ENCODE data around the gene ATP1A2. TPM values are rescaled to one million over a fixed set of nuclear protein-coding genes. Genes with fewer than 3 reads are reported as not detected.

Gene ATP1A2
- total RNA-seq, 1 donor from 2014 or later: 0.49 TPM

DNA sequence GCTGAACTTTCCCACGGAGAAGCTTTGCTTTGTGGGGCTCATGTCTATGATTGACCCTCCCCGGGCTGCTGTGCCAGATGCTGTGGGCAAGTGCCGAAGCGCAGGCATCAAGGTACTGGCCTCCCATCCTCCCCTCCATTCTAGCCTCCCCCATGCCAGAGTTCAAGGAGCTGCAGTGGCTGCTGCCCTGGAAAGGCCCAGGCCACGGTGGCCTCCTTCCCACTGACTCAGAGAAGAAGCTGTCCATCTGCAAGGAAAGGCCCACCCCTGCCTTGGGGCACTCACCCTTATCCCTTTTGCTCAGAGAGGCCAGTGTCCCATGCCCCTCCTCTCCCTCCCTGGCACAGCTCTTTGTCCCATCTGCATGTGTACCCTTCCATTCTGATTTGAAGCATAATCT is 14.9 kb downstream of the ATP1A2 start:
- TF ChIP-seq, protein P1, sequence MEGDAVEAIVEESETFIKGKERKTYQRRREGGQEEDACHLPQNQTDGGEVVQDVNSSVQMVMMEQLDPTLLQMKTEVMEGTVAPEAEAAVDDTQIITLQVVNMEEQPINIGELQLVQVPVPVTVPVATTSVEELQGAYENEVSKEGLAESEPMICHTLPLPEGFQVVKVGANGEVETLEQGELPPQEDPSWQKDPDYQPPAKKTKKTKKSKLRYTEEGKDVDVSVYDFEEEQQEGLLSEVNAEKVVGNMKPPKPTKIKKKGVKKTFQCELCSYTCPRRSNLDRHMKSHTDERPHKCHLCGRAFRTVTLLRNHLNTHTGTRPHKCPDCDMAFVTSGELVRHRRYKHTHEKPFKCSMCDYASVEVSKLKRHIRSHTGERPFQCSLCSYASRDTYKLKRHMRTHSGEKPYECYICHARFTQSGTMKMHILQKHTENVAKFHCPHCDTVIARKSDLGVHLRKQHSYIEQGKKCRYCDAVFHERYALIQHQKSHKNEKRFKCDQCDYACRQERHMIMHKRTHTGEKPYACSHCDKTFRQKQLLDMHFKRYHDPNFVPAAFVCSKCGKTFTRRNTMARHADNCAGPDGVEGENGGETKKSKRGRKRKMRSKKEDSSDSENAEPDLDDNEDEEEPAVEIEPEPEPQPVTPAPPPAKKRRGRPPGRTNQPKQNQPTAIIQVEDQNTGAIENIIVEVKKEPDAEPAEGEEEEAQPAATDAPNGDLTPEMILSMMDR (IDR thresholded peaks at IDR 0.05; ENCODE audit: unreplicated experiment): no peak
- no peak for DNase-seq (ENCODE audit: low spot score)
- Mint-ChIP-seq H3K27ac (ENCODE audit: unreplicated experiment) (no peak overlapping the region), H3K4me1 (ENCODE audit: unreplicated experiment) (no peaks in the 10 kb centered on the region), H3K9me3 (ENCODE audit: unreplicated experiment) (no peaks in the 10 kb centered on the region), H3K27me3 (ENCODE audit: unreplicated experiment) (peaks cover 9% of the 10 kb centered on the region), H3K4me3 (ENCODE audit: unreplicated experiment) (no peak overlapping the region), H3K36me3 (ENCODE audit: low read depth, unreplicated experiment) (no peaks in the 10 kb centered on the region)

DNA sequence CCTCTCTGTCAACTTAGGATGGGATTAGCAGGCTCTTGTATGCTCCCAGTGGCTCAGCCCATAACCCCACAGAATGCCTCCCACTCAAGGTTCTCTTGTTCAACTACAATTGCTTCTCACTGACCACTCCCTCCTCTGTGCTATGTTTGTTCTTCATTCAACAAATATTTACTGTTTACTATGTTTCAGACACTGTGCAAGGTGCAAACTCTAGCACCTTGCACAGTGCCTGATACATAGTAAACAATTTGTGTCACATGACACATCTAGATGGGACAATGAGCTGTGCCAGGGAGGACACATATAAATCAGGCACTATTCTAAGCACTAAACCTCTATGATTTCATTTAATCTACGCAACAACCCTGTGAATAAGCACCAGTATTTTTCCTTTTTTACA is 15.4 kb downstream of the ATP1A2 start:
- Mint-ChIP-seq H3K4me3 (ENCODE audit: unreplicated experiment) (no peak overlapping the region), H3K4me1 (ENCODE audit: unreplicated experiment) (no peaks in the 10 kb centered on the region), H3K36me3 (ENCODE audit: low read depth, unreplicated experiment) (no peaks in the 10 kb centered on the region), H3K27me3 (ENCODE audit: unreplicated experiment) (peaks cover 9% of the 10 kb centered on the region), H3K9me3 (ENCODE audit: unreplicated experiment) (no peaks in the 10 kb centered on the region), H3K27ac (ENCODE audit: unreplicated experiment) (no peak overlapping the region)
- no peak for DNase-seq (ENCODE audit: low spot score)
- TF ChIP-seq, protein P1 (IDR thresholded peaks at IDR 0.05; ENCODE audit: unreplicated experiment): no peak

- Mint-ChIP-seq H3K4me1 (ENCODE audit: unreplicated experiment) (no peaks in the 10 kb centered on the region), H3K36me3 (ENCODE audit: low read depth, unreplicated experiment) (no peaks in the 10 kb centered on the region), H3K27me3 (ENCODE audit: unreplicated experiment) (peaks cover 11% of the 10 kb centered on the region), H3K9me3 (ENCODE audit: unreplicated experiment) (no peaks in the 10 kb centered on the region), H3K4me3 (ENCODE audit: unreplicated experiment) (no peak overlapping the region), H3K27ac (ENCODE audit: unreplicated experiment) (peak overlapping the region; percentile 25)
- DNase-seq (ENCODE audit: low spot score): no peak
- TF ChIP-seq, protein P1 (IDR thresholded peaks at IDR 0.05; ENCODE audit: unreplicated experiment): no peak
Measured at GRCh38 chr1:160131803-160132565, 16.4 kb downstream of the ATP1A2 start.

- TF ChIP-seq, protein P1 (IDR thresholded peaks at IDR 0.05; ENCODE audit: unreplicated experiment): no peak
- no peak for DNase-seq (ENCODE audit: low spot score)
- no peak overlapping the region for H3K4me3 Mint-ChIP-seq (ENCODE audit: unreplicated experiment)
- no peaks in the 10 kb centered on the region for H3K4me1 Mint-ChIP-seq (ENCODE audit: unreplicated experiment)
- no peaks in the 10 kb centered on the region for H3K9me3 Mint-ChIP-seq (ENCODE audit: unreplicated experiment)
- no peaks in the 10 kb centered on the region for H3K36me3 Mint-ChIP-seq (ENCODE audit: low read depth, unreplicated experiment)
- H3K27me3 Mint-ChIP-seq (ENCODE audit: unreplicated experiment): peaks cover 11% of the 10 kb centered on the region
- H3K27ac Mint-ChIP-seq (ENCODE audit: unreplicated experiment): no peak overlapping the region
Measured at GRCh38 chr1:160133990-160134770, 18.6 kb downstream of the ATP1A2 start.

Data from endothelial cell (in vitro differentiated cells).